Psoas muscle (tissue), 8 donors: ENCODE data around the gene NRCAM. TPM values are rescaled to one million over a fixed set of nuclear protein-coding genes. Genes with fewer than 3 reads are reported as not detected.

Experiments
- ATAC-seq, 4 donors: fragments of 200-7000 bp; cut with Tn5 transposase; one replicate each; pipeline ENCODE4 v1.9.1; 2020; ENCODE audit warnings: moderate library complexity in 3 of 4, mild to moderate bottlenecking in 2 of 4
- DNase-seq, 2 donors: peaks; one replicate each; pipeline ENCODE4 v3.0.0-alpha.2; 2020
- H3K27ac ChIP-seq: fragments of 200-600 bp; one replicate; pipeline ENCODE4 v1.8.0; 2022
- H3K27me3 ChIP-seq, 3 donors: fragments of 200-600 bp in 1 of 3; one replicate each; pipeline versions ENCODE4 v1.6.1 to v1.8.0; 2013 to 2022; ENCODE audit warnings: low read length in 2 of 3, mild to moderate bottlenecking in 2 of 3, moderate library complexity in 1 of 3; ENCODE audit not compliant: insufficient read depth in 3 of 3
- H3K36me3 ChIP-seq, 2 donors: fragments of 200-600 bp in 1 of 2; one replicate each; pipeline versions ENCODE4 v1.6.1 to v1.8.0; 2013 to 2022; ENCODE audit warnings: low read depth in 1 of 2, mild to moderate bottlenecking in 1 of 2, moderate library complexity in 1 of 2; ENCODE audit not compliant: insufficient read depth in 1 of 2
- H3K4me1 ChIP-seq: fragments of 200-600 bp; one replicate; pipeline ENCODE4 v1.8.0; 2022
- H3K4me3 ChIP-seq: fragments of 200-600 bp; one replicate; pipeline ENCODE4 v1.8.0; 2022; ENCODE audit warnings: mild to moderate bottlenecking
- H3K9me3 ChIP-seq: fragments of 200-600 bp; one replicate; pipeline ENCODE4 v1.8.0; 2022
- CTCF ChIP-seq: fragments of 200-600 bp; IDR thresholded peaks from one replicate; pipeline ENCODE4 v1.8.0; 2022; ENCODE audit warnings: antibody characterized with exemption
- WGBS, 3 donors: extraction: QIAGEN DNeasy Blood & Tissue Kit; methylation state at CpG; one replicate each; pipeline versions ENCODE4 v1.1.6 to v1.1.7; 2013; 5-methylcytosine and 5-hydroxymethylcytosine counted together
- intact Hi-C, 2 donors: fragments of 100-400 bp; cut with DNase I; formaldehyde crosslinking; loops; one replicate each; pipeline versions ENCODE4 v1.11.0 to v1.14.2; 2022
- polyA plus RNA-seq, 3 donors: library from polyadenylated mRNA; stranded (reverse); fragments of 200-250 nt; gene quantifications; one replicate each; pipeline ENCODE4 v1.2.3, GENCODE V29; 2013
- total RNA-seq, 4 donors: library from RNA; stranded (reverse); fragmentation: NEBNext Ultra II Directional in 2 of 4; extraction: Animal tissue kit (Norgen Biotek cat#: 25700) in 2 of 4; gene quantifications; one replicate each; pipeline versions ENCODE4 v1.2.1 to v1.2.4, GENCODE V29; 2021 to 2023
- donor health status: healthy with polysubstance abuse.
- donor health status: DM: no; HTN: no; CAD: no; lungs with moderate emphysema.
- donor health status: Bipolar disorder and iron deficiency.
- donor health status: healthy.
- donor health status: DM: yes; HTN: yes; CAD: no.
- donor health status: DM: no; HTN: no; CAD: no.
- donor health status: DM: no; HTN: no; CAD: no.
- donor health status: DM: yes; HTN: yes; CAD: no.

The NRCAM gene
- total and polyA plus RNA-seq, 7 donors = 0.06 to 1.8 (median 0.55) TPM

DNA sequence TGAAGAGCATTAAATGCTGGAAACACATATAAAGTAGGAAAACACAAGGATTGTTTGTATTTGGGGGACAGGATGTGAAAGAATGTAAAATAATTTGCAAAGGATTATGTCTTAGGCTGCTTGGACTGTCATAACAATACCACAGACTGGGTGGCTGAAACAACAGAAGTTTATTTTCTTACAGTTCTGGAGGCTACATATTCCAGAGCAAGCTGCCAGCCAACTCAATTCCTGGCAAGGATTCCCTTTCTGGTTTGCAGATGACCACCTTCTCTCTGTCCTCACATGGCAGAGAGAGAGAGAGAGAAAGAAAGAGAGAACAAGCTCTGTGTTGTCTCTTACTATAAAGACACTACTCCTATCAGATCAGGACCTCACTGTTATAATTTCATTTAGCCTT, 317.3 kb downstream of the NRCAM start:
- no peaks in the 10 kb centered on the region for H3K27me3 ChIP-seq
- no peak for TF ChIP-seq CTCF
- no peaks in the 10 kb centered on the region for H3K4me1 ChIP-seq
- ATAC-seq (no peak), DNase-seq (no peak)
- intact Hi-C loops = no loop called here
- H3K27ac ChIP-seq = no peak overlapping the region
- H3K36me3 ChIP-seq = no peaks in the 10 kb centered on the region
- H3K9me3 ChIP-seq = no peaks in the 10 kb centered on the region
- no peak overlapping the region for H3K4me3 ChIP-seq

GRCh38 chr7:108137993-108138392, 318.2 kb downstream of the NRCAM start:
- H3K27ac ChIP-seq = no peak overlapping the region
- TF ChIP-seq CTCF = no peak
- intact Hi-C loops = no loop called here
- H3K36me3 ChIP-seq = no peaks in the 10 kb centered on the region
- no peaks in the 10 kb centered on the region for H3K27me3 ChIP-seq
- DNase-seq = no peak
- no peak for ATAC-seq
- WGBS, 3 donors = 58 to 78% (median 66%) methylated on average over 3 to 4 of the region's 4 CpGs
- no peaks in the 10 kb centered on the region for H3K4me1 ChIP-seq
- H3K4me3 ChIP-seq = no peak overlapping the region
- no peaks in the 10 kb centered on the region for H3K9me3 ChIP-seq

DNA sequence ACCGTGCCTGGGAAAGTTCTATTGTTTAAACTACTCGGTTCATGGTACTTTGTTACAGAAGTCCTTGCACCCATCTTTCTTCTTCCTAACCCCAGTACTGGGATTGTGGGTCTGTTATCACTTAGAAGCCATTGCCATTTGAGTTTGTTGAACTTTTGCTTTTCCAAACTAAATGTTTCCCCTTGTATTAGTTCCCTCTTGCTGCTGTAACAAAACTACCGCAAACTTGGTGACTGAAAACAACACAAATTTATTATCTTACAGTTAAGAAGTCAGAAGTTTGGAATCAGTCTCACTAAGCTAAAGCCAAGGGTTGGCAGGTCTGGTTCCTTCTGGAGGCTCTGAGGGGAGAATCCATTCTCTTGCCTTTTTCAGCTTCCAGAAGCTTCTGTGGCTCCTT, 319.2 kb downstream of the NRCAM start:
- 83 to 99% (median 96%) methylated on average over 3 of the region's 3 CpGs for WGBS, 3 donors
- DNase-seq (no peak), ATAC-seq (no peak)
- H3K9me3 ChIP-seq = no peaks in the 10 kb centered on the region
- H3K27me3 ChIP-seq = no peaks in the 10 kb centered on the region
- no peak overlapping the region for H3K4me3 ChIP-seq
- no peak overlapping the region for H3K27ac ChIP-seq
- no peaks in the 10 kb centered on the region for H3K4me1 ChIP-seq
- intact Hi-C loops = no loop called here
- no peaks in the 10 kb centered on the region for H3K36me3 ChIP-seq
- TF ChIP-seq CTCF = no peak

DNA sequence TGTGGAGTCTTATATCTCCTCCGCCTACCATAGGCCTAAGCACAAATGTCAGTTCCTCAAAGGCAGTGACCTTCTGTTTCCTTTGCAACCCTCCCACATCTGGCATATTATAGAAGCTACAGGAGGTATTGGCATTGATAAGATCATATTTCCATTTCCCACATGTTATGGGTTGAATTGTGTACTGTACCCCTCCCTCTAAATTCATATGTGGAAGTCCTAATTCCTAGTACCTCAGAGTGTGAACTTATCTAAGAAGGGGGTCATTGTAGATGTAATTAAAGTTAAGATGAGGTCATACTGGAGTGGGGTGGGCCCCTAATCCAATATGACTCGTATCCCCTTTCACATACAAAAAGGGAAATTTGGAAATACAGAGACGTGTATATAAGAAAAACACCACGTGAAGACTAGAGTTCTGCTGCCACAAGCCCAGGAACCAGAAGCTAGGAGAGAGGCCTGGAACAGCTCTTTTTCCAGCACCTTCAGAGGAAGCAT, 320.0 kb downstream of the NRCAM start:
- no peak for DNase-seq
- Histone ChIP-seq H3K27ac (no peak overlapping the region), H3K9me3 (no peaks in the 10 kb centered on the region), H3K4me3 (no peak overlapping the region), H3K4me1 (no peaks in the 10 kb centered on the region), H3K36me3 (no peaks in the 10 kb centered on the region), H3K27me3 (no peaks in the 10 kb centered on the region)
- ATAC-seq = no peak
- intact Hi-C loops = no loop called here
- 83 to 89% (median 85%) methylated on average over 4 of the region's 4 CpGs for WGBS, 3 donors
- no peak for TF ChIP-seq CTCF

- no peak for TF ChIP-seq CTCF
- 85 to 91% (median 89%) methylated on average over 7 of the region's 7 CpGs for WGBS, 3 donors
- H3K27me3 ChIP-seq = no peaks in the 10 kb centered on the region
- H3K9me3 ChIP-seq = no peaks in the 10 kb centered on the region
- H3K4me3 ChIP-seq = no peak overlapping the region
- DNase-seq (no peak), ATAC-seq (no peak)
- H3K4me1 ChIP-seq = no peaks in the 10 kb centered on the region
- intact Hi-C loops = no loop called here
- H3K36me3 ChIP-seq = no peaks in the 10 kb centered on the region
- no peak overlapping the region for H3K27ac ChIP-seq
Observed at GRCh38 chr7:108135446-108136190, 320.6 kb downstream of the NRCAM start.
